ENCODE data around the gene CNTNAP2.

CNTNAP2 gene

GRCh38 chr7:147265528-147265927 is 1148.9 kb downstream of the CNTNAP2 start:
- no peak for DNase-seq (ENCODE audit: low read depth)

- no peak for DNase-seq (ENCODE audit: low read depth)
These were observed 1159.5 kb downstream of the CNTNAP2 start for GRCh38 chr7:147276106-147276505.

GRCh38 chr7:147276783-147277370 is 1160.3 kb downstream of the CNTNAP2 start:
- DNase-seq (ENCODE audit: low read depth), result no peak

- DNase-seq (ENCODE audit: low read depth), result no peak
These were observed 1162.9 kb downstream of the CNTNAP2 start for GRCh38 chr7:147279514-147279913.

GRCh38 chr7:147279964-147280374 is 1163.4 kb downstream of the CNTNAP2 start:
- DNase-seq (ENCODE audit: low read depth), result no peak

- no peak for DNase-seq (ENCODE audit: low read depth)
These were observed 1165.6 kb downstream of the CNTNAP2 start for GRCh38 chr7:147282204-147282603.

GRCh38 chr7:147296201-147296600 is 1179.6 kb downstream of the CNTNAP2 start:
- DNase-seq (ENCODE audit: low read depth), result no peak

- DNase-seq (ENCODE audit: low read depth), result no peak
These were observed 1180.4 kb downstream of the CNTNAP2 start for GRCh38 chr7:147296986-147297385.

GRCh38 chr7:147298611-147299043 is 1182.0 kb downstream of the CNTNAP2 start:
- no peak for DNase-seq (ENCODE audit: low read depth)

- DNase-seq (ENCODE audit: low read depth), result no peak
These were observed 1183.7 kb downstream of the CNTNAP2 start for GRCh38 chr7:147300293-147300692.

- no peak for DNase-seq (ENCODE audit: low read depth)
These were observed 1187.8 kb downstream of the CNTNAP2 start for GRCh38 chr7:147304376-147304775.

- no peak for DNase-seq (ENCODE audit: low read depth)
These were observed 1189.2 kb downstream of the CNTNAP2 start for GRCh38 chr7:147305827-147306226.

GRCh38 chr7:147308539-147308938 is 1191.9 kb downstream of the CNTNAP2 start:
- no peak for DNase-seq (ENCODE audit: low read depth)

- no peak for DNase-seq (ENCODE audit: low read depth)
These were observed 1194.7 kb downstream of the CNTNAP2 start for GRCh38 chr7:147311336-147311735.

GRCh38 chr7:147321504-147321903 is 1204.9 kb downstream of the CNTNAP2 start:
- DNase-seq (ENCODE audit: low read depth), result no peak

GRCh38 chr7:147332988-147333387 is 1216.4 kb downstream of the CNTNAP2 start:
- no peak for DNase-seq (ENCODE audit: low read depth)

- no peak for DNase-seq (ENCODE audit: low read depth)
These were observed 1246.5 kb downstream of the CNTNAP2 start for GRCh38 chr7:147363101-147363500.

- no peak for DNase-seq (ENCODE audit: low read depth)
These were observed 1259.6 kb downstream of the CNTNAP2 start for GRCh38 chr7:147376192-147376591.

GRCh38 chr7:147380926-147381325 is 1264.3 kb downstream of the CNTNAP2 start:
- DNase-seq (ENCODE audit: low read depth), result no peak

GRCh38 chr7:147394329-147394728 is 1277.7 kb downstream of the CNTNAP2 start:
- no peak for DNase-seq (ENCODE audit: low read depth)

- no peak for DNase-seq (ENCODE audit: low read depth)
These were observed 1283.7 kb downstream of the CNTNAP2 start for GRCh38 chr7:147400221-147400689.

- no peak for DNase-seq (ENCODE audit: low read depth)
These were observed 1284.3 kb downstream of the CNTNAP2 start for GRCh38 chr7:147400925-147401324.

- DNase-seq (ENCODE audit: low read depth), result no peak
These were observed 1289.0 kb downstream of the CNTNAP2 start for GRCh38 chr7:147405621-147406020.

GRCh38 chr7:147406521-147407135 is 1290.0 kb downstream of the CNTNAP2 start:
- DNase-seq (ENCODE audit: low read depth), result no peak
